ENCODE measurements around the gene PRKG1. TPM values are rescaled to one million over a fixed set of nuclear protein-coding genes. Genes with fewer than 3 reads are reported as not detected.
"Not testable (repeated sequence)": the region's sequence is repeated elsewhere in the genome, so short reads cannot be mapped to it uniquely, and the experiment has no call there.

Gene PRKG1
- total and polyA plus RNA-seq, 2 experiments from 2014 or later = 18.2 to 21.1 TPM

- no peak for DNase-seq (ENCODE audit: low spot score)
- Histone ChIP-seq H4K20me1 (replicated peaks; ENCODE audit: insufficient read depth) (no peaks in the 10 kb centered on the region), H2AFZ (no peak overlapping the region), H3K27me3 (ENCODE audit: insufficient read depth) (no peaks in the 10 kb centered on the region), H3K79me2 (replicated peaks; ENCODE audit: insufficient read depth) (no peaks in the 10 kb centered on the region), H3K9me2 (ENCODE audit: insufficient read depth) (no peaks in the 10 kb centered on the region), H3F3A (replicated peaks; ENCODE audit: low read depth) (no peaks in the 10 kb centered on the region), H3K4me3 (no peak overlapping the region), H3K4me2 (no peak overlapping the region), H3K4me1 (ENCODE audit: insufficient read depth) (0 out of 2 replicates have a peak, but pooled peaks cover 4% of the 10 kb centered on the region), H3K36me3 (ENCODE audit: insufficient read depth) (no peaks in the 10 kb centered on the region), H3K27ac (ENCODE audit: low read depth) (no peak overlapping the region)
- H3K36me3 Mint-ChIP-seq (ENCODE audit: low read depth) = no peaks in the 10 kb centered on the region
- ATAC-seq = no peak
- H3K4me3 Mint-ChIP-seq = no peak overlapping the region
- H3K27me3 Mint-ChIP-seq (ENCODE audit: insufficient read depth, low read depth, poor library complexity) = no peaks in the 10 kb centered on the region
- H3K4me1 Mint-ChIP-seq = 0 out of 3 replicates have a peak, but pooled peaks cover 2% of the 10 kb centered on the region
- H3K27ac Mint-ChIP-seq = no peak overlapping the region
- TF ChIP-seq JUNB (IDR thresholded peaks at IDR 0.05; ENCODE audit: unreplicated experiment) = no peak
- TF ChIP-seq ZNF331 (CRISPR knock-in tag; IDR thresholded peaks at IDR 0.05; ENCODE audit: low read depth) = no peak
- no peak for TF ChIP-seq STAT1 (IDR thresholded peaks at IDR 0.05; ENCODE audit: unreplicated experiment)
- no peak for TF ChIP-seq REST (IDR thresholded peaks at IDR 0.05; ENCODE audit: unreplicated experiment)
- TF ChIP-seq CREB1 (CRISPR knock-in tag; IDR thresholded peaks at IDR 0.05; ENCODE audit: low read depth) = no peak
- TF ChIP-seq ZNF462 (CRISPR knock-in tag; IDR thresholded peaks at IDR 0.05) = no peak
- no peak for TF ChIP-seq EZH2phosphoT487 (IDR thresholded peaks at IDR 0.05; ENCODE audit: unreplicated experiment)
- no peak for TF ChIP-seq CTCF (conservative IDR thresholded peaks at IDR 0.05; ENCODE audit: low read depth in 2 of 2)
- no peak for TF ChIP-seq ETS1 (IDR thresholded peaks at IDR 0.05)
- no peaks in the 10 kb centered on the region for H3K9me3 Mint-ChIP-seq
Observed at GRCh38 chr10:51758366-51758765, 684.1 kb downstream of the PRKG1 start.

- H3K4me3 ChIP-seq; H3K27me3 ChIP-seq (ENCODE audit: insufficient read depth); H2AFZ ChIP-seq; H3K4me3 Mint-ChIP-seq; H3K4me1 ChIP-seq (ENCODE audit: insufficient read depth); ATAC-seq; H3K27me3 Mint-ChIP-seq (ENCODE audit: insufficient read depth, low read depth, poor library complexity); H3K36me3 ChIP-seq (ENCODE audit: insufficient read depth); H3K4me2 ChIP-seq; H3K79me2 ChIP-seq (replicated peaks; ENCODE audit: insufficient read depth); H3K9me2 ChIP-seq (ENCODE audit: insufficient read depth); DNase-seq (ENCODE audit: low spot score); H3K27ac ChIP-seq (ENCODE audit: low read depth); H3K9me3 Mint-ChIP-seq; H3K36me3 Mint-ChIP-seq (ENCODE audit: low read depth); H3F3A ChIP-seq (replicated peaks; ENCODE audit: low read depth); H4K20me1 ChIP-seq (replicated peaks; ENCODE audit: insufficient read depth); H3K27ac Mint-ChIP-seq; H3K4me1 Mint-ChIP-seq: not testable (repeated sequence)
Observed at GRCh38 chr10:51758838-51759237, 684.6 kb downstream of the PRKG1 start.

All from GM23338 (cell line).